Neural progenitor cell (in vitro differentiated cells): Measurements from ENCODE around the gene SUOX.

ENCODE experiments used
- CTCF ChIP-seq: fragments of 200-600 bp; sonication (generic); IDR thresholded peaks from 2 replicates; pipeline ENCODE4 v1.5.1; 2017; ENCODE audit warnings: antibody characterized with exemption, mild to moderate bottlenecking
- EZH2 ChIP-seq: fragments of 200-600 bp; sonication (generic); IDR thresholded peaks from 2 replicates; pipeline ENCODE4 v1.6.1; 2017; ENCODE audit warnings: antibody characterized with exemption, mild to moderate bottlenecking, moderate library complexity
- EZH2phosphoT487 ChIP-seq: fragments of 200-600 bp; sonication (generic); IDR thresholded peaks from 2 replicates; pipeline ENCODE4 v1.6.1; 2017; ENCODE audit warnings: antibody characterized with exemption

- TF ChIP-seq CTCF: peak; percentile 75
- no peak for TF ChIP-seq EZH2
- no peak for TF ChIP-seq EZH2phosphoT487
These were observed 32.7 kb downstream of the SUOX start for GRCh38 chr12:56029666-56030293.
